HG03025 (cell line): ENCODE measurements around the gene NTRK3.

Source experiments
- ATAC-seq: cut with Tn5 transposase; IDR thresholded peaks from one replicate; pipeline ENCODE4 v1.9.1; 2021; ENCODE audit warnings: mild to moderate bottlenecking, moderate library complexity; ENCODE audit not compliant: unreplicated experiment, low FRiP score

Gene NTRK3

DNA sequence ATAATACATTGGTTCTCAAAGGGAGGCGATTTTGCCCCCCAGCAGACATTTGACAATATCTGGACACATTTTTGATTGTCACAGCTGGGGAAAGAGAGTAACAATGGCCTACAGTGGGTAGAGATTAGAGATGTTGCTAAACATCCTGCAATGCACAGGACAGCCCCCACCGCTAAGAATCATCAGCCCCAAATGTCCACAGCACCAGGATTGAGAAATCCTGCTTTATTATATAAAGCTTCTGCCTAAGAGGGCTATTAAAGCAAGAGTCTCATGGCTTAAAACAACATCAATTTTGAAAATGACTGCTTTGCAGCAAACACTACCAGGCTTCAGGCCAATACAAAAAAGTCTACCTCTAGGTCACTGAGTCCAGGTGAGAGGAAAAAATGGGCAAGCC lies 68.2 kb downstream of the NTRK3 start:
- no peak for ATAC-seq

DNA sequence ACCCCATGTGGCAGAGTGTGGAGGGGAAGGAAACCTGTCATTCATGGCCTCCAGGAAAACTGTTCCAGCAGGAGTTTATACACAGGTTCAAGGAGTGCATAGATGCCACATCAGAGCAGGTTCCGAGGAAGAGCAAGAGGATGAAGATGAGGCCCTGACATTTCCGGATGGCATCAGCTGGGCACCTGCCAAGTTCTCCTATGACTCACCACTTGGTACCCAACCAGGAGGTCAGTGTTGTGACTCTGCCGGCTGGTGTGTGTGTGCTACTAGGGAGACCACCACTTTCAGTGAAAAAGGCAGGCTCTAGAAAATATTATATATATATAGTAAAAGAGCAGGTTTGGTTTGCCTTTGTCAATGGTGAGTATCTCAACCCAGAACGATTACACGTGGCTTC lies 69.3 kb downstream of the NTRK3 start:
- no peak for ATAC-seq

DNA sequence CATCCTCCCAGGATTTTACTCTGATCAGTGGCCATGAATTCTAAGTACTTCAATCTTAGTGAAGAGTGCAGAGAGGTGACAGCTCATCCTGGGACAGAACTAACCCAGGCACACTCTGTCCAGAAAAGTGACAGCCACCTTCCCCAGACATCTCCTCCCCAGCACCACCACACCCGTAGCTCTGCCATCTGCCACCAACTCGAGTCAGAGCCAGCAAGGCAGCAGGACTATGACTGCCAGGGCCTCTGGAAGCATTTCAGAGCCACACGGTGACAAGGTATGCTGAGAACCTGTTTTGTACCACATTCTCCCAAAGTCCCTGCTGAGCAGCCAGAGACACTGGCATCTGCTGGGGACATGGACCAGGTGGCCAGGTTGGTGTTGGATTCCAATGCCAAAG lies 71.0 kb downstream of the NTRK3 start:
- no peak for ATAC-seq

DNA sequence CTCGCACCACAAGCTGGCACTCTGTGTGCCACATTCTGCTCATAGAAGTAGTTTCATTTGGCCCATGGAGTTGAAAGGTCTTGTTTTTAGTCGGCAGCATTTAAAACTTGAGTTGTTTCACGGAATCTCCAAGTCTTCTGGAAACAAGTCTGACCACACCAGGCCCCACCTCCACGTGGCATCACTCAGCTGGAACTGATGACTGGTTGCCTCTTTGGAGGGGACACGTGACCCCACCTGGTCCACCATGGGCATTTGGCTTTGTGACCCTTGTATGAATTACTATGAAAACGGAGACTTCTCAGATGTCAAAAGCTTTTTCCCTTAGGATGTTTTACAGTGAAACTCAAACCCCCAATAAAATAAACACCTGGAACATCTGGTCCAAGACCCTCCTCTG lies 74.9 kb downstream of the NTRK3 start:
- no peak for ATAC-seq

DNA sequence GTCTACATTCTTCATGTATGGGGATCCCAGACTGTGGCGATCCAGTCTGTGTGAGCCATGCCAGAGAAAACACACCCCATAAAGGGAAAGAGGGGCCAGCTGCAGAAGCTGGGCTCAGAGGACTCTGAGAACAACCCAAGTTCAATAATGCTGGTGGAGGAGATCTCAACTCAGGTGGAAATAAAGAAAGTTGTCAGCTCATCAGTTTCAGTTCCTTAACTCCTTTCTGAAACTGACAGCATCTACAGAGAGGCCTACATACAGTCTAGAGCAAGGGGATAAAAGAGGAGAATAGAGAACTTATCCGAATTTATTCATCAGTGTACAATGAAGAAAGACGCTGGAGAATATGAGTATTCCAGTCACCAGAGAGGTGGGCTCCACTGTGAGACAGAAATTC lies 77.0 kb downstream of the NTRK3 start:
- peak; percentile 78 for ATAC-seq

DNA sequence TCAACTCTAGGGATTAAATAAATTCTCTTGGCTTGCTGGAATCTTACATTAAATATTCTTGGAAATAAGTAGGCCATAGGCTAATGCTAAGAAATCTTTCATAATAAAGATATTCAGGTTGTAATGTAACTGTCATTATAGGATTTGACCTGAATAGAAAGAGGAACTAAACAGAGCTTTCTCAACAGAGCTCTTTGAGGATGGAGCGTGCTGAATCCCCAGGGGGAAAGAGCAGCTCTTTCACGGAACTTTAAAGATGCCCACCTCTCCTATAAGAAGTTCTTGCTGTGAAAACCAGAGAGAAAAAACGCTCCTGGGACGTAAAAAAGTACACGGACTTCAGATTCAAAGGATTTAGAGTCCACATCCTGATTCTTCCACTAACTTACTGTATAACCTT lies 77.9 kb downstream of the NTRK3 start:
- ATAC-seq = no peak

DNA sequence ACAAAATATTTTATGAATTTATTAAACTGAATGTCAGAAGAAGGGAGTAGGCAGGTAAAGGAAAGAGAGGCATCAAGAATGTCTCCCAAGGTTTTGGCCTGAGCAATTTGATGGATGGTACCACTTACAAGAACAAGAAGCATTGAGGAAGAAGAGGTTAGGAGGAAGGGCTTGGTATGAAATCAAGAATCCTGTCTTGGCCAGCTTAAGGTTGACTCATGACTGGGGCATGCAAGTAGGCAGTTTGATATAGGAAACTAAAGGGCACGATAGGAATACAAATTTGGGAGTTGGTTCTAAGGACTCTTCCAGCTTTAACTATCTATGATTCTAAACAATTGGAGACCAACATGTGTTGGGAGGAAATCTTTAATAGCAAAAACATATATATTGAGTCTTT lies 79.1 kb downstream of the NTRK3 start:
- ATAC-seq = no peak

DNA sequence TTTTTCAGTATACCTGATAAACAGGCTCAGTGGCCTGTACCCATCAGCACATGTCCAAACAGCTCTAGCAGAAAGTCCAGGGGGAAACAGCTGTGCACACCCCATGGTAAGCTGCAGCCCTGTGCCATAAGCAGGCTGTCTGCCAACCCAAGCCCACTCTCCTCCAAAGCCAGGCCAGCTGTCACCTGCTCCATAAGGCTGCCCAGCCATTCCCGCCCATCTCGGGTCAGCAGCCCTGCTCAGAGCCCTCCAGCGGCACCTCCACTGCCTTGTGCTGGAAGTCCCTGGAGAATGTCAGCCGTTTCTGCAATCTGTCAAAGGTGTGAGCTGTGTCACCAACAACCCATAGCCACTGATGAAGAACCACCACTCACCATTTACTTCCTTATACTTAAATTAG lies 82.0 kb downstream of the NTRK3 start:
- ATAC-seq = no peak

DNA sequence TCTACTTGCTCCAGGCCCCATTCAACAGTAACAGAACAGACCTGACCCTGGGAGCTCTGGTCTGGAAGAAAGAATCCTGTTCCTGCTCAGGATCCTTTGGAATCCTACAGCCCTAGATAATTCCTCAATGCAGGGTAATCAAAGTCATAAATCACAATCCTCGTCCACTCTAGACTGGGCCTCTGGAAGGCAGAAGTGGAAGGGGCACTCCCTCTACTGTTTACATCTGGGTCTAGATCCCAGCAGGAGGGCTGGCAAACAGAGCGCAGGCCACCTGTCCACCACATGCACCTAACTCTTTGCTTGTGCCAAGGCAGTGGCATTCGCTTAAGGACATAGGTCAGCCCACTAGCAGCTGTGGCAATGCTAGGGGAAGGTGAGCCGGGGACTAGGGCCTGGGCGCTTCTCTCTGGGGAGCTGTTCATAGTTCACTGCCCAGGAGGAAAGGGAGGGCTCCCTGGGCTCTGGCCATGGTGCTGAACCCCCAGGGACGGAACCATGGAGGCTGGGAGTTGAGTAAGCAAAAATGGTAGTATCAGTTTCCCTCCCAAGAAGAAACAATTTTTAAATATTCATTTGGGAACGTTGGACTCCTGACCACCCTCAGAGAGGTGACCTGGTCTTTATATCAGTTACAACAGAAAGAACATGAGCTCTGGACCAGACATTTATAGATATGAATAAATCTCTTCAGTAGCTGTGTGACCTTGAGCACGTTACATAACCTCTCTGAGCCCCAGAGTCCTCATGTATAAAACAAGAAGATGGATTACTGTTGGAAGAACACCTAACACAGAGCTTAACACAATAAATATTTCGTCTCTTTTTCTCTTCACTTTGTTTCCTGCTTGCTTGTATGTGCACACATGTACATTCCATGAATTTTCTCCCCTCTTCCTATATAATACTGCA lies 90.2 kb downstream of the NTRK3 start:
- ATAC-seq = no peak

DNA sequence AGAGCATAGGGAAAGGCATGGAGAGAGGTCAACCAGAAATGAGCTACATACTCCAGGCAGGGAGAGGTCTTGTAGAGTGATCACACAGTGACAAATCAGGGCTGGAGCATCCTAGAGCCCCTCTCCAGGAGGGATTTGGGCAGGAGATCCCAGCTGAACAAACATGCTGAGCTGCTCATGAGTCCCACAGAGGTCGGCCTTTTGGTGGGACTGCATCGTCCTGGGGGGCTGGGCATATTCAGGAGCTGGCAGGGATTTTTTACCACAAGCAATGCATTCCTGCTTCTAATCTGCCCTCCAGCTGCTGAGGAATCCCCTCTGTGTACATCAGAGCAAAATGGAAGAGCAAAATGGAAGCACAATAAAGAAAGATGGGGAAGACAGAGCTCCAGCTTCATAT lies 94.9 kb downstream of the NTRK3 start:
- no peak for ATAC-seq

DNA sequence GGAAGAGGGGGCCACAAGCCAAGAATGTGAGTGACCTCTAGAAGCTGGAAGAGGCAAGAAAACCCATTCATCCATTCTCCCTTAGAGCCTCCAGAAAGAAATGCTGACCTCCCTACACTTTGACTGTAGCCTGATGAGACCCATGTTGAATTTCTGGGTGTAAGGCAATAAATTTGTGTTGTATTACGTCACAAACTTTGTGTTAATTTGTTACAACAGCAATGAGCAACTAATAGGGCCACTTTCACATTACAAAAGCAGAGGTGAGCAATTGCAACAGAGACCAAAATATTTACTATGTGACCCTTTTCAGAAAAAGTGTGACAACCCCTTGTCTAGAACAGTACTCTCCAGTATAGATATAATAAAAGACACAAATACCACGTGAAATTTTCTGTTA lies 101.2 kb downstream of the NTRK3 start:
- ATAC-seq = no peak

DNA sequence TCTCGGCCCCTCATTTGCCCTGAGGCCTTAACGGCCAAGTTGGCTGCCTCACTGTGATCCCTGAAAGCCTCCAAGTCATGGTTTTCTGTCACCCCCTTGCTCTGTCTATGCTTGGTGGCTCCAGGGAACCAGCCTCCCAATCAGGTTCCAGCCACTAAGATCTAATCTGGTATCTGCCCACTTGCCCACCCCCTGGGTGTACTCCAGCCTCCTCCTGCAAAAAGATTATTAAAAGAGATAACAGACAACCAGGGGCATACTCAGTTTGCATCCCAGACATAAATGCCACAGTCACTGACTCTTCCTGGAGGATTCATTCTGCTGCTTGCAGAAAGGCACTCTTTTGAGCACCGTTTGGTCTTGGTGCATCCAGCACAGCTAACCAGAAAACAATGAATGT lies 103.9 kb downstream of the NTRK3 start:
- ATAC-seq = no peak

DNA sequence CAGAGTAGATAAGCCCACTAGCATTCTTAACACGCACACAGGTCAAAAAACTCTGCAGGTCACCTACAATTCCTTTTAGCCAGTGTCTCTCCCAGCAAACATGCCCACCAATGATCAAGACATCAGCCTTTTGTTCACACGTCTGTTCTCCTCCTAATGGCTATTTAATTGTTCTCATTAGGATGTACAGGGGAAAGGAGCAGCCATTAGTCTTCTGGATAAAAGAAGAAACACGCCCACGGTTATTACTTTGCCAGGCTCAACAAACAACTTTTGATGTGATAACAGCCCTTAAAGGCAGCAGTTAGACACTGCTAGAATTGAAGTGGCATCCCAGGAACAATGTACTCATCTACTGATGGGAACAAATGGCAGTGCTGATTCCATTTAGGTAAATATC lies 108.8 kb downstream of the NTRK3 start:
- ATAC-seq = no peak

DNA sequence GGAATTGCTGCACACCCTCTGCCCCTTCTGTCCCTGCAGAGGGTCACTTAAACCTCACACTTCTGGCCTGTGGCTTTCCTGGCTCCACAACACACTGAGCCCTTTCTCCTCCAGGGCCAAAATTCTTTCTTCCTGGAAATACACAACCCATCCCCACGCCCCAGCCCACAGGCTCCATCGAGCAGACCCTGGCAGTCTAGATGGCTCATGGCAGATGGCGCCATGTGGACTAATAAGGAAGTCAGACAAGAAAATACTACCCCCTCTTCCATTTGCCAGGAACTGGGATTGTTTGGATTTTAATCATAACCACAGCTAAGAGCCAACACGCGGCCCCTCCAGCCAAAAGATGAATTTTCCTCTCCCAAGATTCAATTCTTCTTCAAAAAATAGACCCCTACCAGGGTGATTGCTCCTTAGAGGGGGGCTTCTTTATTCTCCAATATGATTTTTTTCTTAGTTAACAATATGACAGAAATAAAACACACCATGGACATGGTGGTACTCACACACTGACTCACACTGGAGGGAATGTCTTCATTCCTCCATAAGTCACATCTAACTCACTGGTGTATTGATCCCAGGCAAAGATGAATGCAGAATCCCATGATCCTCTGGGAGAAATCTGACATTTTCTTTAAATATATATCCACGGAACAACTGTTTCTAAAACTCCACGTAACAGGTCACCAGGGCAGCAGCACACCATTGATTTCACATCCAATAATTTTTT lies 111.5 kb downstream of the NTRK3 start:
- no peak for ATAC-seq

DNA sequence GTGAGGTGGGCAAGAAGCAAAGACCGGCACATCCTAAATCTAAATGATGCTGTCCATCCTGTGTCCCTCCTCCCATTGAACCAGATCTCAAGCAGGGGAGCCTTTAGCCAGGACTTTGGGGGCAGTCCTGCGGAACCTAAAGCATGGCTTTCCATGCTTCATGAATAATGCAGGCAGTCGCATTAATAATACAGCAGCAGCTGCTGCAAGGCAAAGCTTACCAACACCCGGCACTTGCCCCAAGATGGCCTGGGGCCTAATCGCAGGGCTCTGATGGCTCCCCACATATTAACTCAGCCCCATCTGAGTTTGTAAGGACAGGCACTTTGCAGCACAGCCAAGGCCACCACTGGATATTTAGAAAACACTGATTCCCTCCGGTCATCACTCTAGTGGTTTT lies 114.4 kb downstream of the NTRK3 start:
- no peak for ATAC-seq

DNA sequence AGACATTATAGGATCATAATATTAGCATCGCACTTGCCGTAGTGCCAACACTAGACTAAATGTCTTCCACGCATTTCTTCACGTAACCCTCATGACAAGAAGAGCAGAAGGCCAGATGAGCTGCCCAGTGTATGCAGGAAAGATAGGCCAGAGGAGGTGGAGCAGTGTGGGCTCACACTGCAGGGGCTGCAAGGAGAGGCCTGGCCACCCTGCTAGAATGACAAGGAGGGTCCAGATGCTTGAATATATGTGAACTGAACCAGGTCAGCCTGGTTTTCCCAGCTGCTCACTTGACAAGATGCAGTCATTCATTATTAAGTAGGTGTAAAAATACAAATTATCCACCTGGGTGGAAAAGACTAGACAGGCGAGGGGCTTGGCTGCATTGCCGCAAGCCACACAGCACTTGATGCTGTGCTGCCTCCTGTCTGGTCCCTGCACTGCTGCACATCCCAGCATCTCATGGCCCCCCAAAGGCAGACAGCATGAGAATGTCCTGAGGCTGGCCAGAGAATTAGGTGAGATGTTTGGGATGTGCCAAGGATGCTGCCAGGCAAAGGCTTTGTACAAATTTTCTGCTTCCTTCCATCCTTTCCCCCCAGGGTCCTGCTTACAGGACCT lies 115.2 kb downstream of the NTRK3 start:
- ATAC-seq = no peak

DNA sequence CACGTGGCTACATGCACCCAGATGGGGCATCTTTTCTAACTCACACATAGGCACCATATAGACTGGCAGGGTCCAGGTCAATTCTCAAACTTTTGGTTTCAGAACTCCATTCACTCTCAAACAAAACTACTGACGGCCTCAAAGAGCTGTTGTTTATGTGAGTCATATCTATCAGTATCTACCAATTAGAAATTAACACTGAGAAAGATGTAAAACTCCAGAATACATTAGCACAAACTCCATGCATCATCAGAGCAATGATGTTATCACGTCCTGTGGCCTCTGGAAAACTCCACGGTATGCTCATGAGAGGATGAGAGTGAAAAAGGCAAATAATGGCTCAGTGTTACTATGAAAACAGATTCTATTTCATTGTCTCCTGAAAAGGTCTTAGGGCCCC lies 116.1 kb downstream of the NTRK3 start:
- ATAC-seq = no peak

DNA sequence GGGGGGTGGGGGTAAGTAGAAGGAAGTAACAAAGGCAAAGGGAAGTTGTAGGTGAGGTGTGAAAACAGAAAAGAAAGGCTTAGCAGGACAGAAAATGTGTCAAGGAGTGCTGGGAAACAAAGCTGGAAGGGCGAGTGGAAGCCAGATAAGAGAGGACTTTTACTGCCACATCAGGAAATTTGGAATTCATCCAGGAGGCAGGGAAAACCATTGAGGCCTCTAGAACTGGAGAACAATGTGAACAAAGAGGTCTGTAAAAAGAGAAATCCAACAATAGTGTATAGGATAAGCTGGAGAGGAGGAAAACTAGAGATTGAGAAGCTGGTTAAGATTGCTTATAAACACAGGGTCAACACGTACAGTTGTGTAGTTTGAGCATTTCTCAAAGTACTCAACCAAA lies 116.6 kb downstream of the NTRK3 start:
- ATAC-seq = no peak

DNA sequence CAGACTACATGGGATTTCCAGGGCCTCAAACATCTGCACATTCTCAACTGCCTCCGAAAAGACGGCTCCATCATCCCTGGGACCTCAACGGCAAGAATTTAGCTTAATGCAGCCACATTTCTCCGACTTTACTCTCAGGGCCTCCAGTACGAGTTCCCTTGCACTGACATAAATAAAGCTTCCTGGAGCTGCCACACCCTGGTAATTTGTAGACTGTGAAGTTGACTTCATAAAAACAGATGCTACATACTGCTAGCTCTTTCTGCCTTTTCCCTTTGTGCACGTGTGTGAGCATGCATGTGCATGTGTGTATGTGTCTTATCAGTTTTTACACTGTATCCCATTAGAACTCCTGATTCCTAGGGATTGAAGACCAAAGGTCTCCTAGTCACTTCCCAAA lies 122.7 kb downstream of the NTRK3 start:
- no peak for ATAC-seq

DNA sequence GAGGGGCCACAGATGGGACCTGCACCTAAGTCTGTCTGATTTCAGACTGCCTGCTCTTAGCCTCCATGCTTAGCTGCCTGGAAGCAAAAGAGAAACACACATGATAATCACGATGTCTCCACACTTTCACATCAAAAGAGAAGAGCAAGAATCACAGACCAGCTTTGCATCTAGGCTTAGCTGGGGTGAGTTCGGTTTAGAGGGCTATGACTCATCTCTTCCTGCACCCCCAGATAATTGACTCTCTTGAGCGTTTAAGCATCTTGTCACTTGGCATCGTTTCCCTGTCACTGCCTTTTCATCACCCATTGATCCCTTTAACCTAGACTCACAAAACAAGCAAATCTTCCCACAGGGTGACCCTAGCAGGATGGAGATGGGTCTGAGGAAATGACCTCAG lies 124.0 kb downstream of the NTRK3 start:
- no peak for ATAC-seq

DNA sequence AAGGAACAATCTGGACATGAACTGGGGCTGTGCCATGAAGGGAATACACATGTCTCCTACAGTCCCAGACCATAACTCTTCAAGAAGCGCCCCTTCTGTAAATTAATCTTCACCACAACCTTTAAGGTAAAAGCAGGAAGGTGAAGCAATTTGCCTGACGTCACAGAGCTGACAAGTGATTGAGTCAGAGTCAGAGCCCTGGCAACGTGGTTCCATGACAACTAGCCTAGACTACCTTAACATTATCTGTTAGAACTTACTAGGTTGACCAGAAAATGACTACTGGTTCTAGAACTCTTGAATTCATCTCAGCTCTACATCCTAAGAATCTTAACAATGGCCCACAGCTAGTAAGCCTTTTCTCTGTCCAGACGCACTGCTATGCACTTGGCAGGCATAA lies 124.6 kb downstream of the NTRK3 start:
- ATAC-seq = no peak

DNA sequence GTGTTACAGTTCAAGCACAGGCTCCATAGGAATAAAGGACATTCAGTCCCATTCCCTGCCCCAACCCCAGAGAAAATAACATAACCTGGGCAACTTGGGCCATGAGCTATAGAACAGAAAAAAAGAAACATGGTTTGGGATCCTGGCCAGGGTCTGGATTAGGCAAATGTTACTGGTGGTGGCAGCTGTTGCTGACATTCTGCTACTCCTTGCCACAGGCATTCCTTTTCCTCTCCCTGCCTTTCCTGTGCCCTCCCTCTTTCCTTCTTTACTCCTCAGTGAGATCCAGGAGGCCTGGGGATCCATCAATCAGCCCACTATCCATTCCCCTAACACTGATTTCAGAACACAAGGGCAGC lies 129.1 kb downstream of the NTRK3 start:
- ATAC-seq = no peak
